Endothelial cell (in vitro differentiated cells): Measurements from ENCODE around the gene KCNT2. TPM values are rescaled to one million over a fixed set of nuclear protein-coding genes. Genes with fewer than 3 reads are reported as not detected.

Source experiments
- DNase-seq: peaks from one replicate; pipeline ENCODE4 v3.0.0; 2021; ENCODE audit warnings: low spot score
- H3K27ac Mint-ChIP-seq: one replicate; pipeline ENCODE4 v1.8.0; 2021; ENCODE audit warnings: mixed read lengths, inconsistent platforms; ENCODE audit not compliant: unreplicated experiment
- H3K27me3 Mint-ChIP-seq: one replicate; pipeline ENCODE4 v1.8.0; 2021; ENCODE audit warnings: mild to moderate bottlenecking, moderate library complexity, mixed read lengths, inconsistent platforms; ENCODE audit not compliant: unreplicated experiment
- H3K36me3 Mint-ChIP-seq: one replicate; pipeline ENCODE4 v1.8.0; 2021; ENCODE audit warnings: mild to moderate bottlenecking, low read depth, mixed read lengths, inconsistent platforms; ENCODE audit not compliant: unreplicated experiment
- H3K4me1 Mint-ChIP-seq: one replicate; pipeline ENCODE4 v1.8.0; 2021; ENCODE audit warnings: mild to moderate bottlenecking, mixed read lengths, inconsistent platforms; ENCODE audit not compliant: unreplicated experiment
- H3K4me3 Mint-ChIP-seq: one replicate; pipeline ENCODE4 v1.8.0; 2021; ENCODE audit warnings: mild to moderate bottlenecking, mixed read lengths, inconsistent platforms; ENCODE audit not compliant: unreplicated experiment
- H3K9me3 Mint-ChIP-seq: one replicate; pipeline ENCODE4 v1.8.0; 2021; ENCODE audit warnings: mixed read lengths, inconsistent platforms; ENCODE audit not compliant: unreplicated experiment
- CTCF ChIP-seq: fragments of 200-600 bp; sonication (generic); IDR thresholded peaks from one replicate; pipeline ENCODE4 v1.5.0; 2021; ENCODE audit warnings: antibody characterized with exemption; ENCODE audit not compliant: unreplicated experiment
- total RNA-seq: library from RNA; stranded (reverse); fragmentation: NEBNext Ultra II Directional; extraction: Animal tissue kit (Norgen Biotek cat#: 25700); gene quantifications from one replicate; pipeline ENCODE4 v1.2.1, GENCODE V29; 2021; ENCODE audit not compliant: unreplicated experiment

The KCNT2 gene
- total RNA-seq, 1 donor from 2014 or later = 7.1 TPM

- Mint-ChIP-seq H3K9me3 (no peaks in the 10 kb centered on the region), H3K36me3 (no peaks in the 10 kb centered on the region), H3K4me3 (no peak overlapping the region), H3K27ac (peak overlapping the region; percentile 23), H3K27me3 (no peaks in the 10 kb centered on the region), H3K4me1 (peaks cover 6% of the 10 kb centered on the region)
- TF ChIP-seq CTCF = no peak
- no peak for DNase-seq
Measured at GRCh38 chr1:196308176-196308575, 300.1 kb downstream of the KCNT2 start.

- no peaks in the 10 kb centered on the region for H3K36me3 Mint-ChIP-seq
- DNase-seq = no peak
- no peaks in the 10 kb centered on the region for H3K27me3 Mint-ChIP-seq
- H3K4me3 Mint-ChIP-seq = no peak overlapping the region
- H3K27ac Mint-ChIP-seq = no peak overlapping the region
- peaks cover 6% of the 10 kb centered on the region for H3K4me1 Mint-ChIP-seq
- H3K9me3 Mint-ChIP-seq = no peaks in the 10 kb centered on the region
- no peak for TF ChIP-seq CTCF
Measured at GRCh38 chr1:196306421-196306820, 301.8 kb downstream of the KCNT2 start.

GRCh38 chr1:196305216-196305615 lies 303.0 kb downstream of the KCNT2 start:
- H3K36me3 Mint-ChIP-seq = no peaks in the 10 kb centered on the region
- no peak for DNase-seq
- no peak overlapping the region for H3K4me3 Mint-ChIP-seq
- H3K27me3 Mint-ChIP-seq = no peaks in the 10 kb centered on the region
- no peak for TF ChIP-seq CTCF
- H3K4me1 Mint-ChIP-seq = peaks cover 6% of the 10 kb centered on the region
- no peak overlapping the region for H3K27ac Mint-ChIP-seq
- H3K9me3 Mint-ChIP-seq = no peaks in the 10 kb centered on the region

- Mint-ChIP-seq H3K4me3 (no peak overlapping the region), H3K4me1 (peaks cover 1% of the 10 kb centered on the region), H3K27ac (no peak overlapping the region), H3K27me3 (no peaks in the 10 kb centered on the region), H3K9me3 (no peaks in the 10 kb centered on the region), H3K36me3 (no peaks in the 10 kb centered on the region)
- TF ChIP-seq CTCF = no peak
- no peak for DNase-seq
Measured at GRCh38 chr1:196302981-196303380, 305.3 kb downstream of the KCNT2 start.

- H3K4me3 Mint-ChIP-seq = no peak overlapping the region
Measured at GRCh38 chr1:196302420-196302819, 305.8 kb downstream of the KCNT2 start.

More at GRCh38 chr1:196302420-196302819, 305.8 kb downstream of the KCNT2 start:
- TF ChIP-seq CTCF = no peak
- no peaks in the 10 kb centered on the region for H3K27me3 Mint-ChIP-seq
- H3K27ac Mint-ChIP-seq = no peak overlapping the region
- DNase-seq = no peak
- H3K36me3 Mint-ChIP-seq = no peaks in the 10 kb centered on the region
- no peaks in the 10 kb centered on the region for H3K4me1 Mint-ChIP-seq
- no peaks in the 10 kb centered on the region for H3K9me3 Mint-ChIP-seq
